Measurements from ENCODE around the gene EBF4. TPM values are rescaled to one million over a fixed set of nuclear protein-coding genes. Genes with fewer than 3 reads are reported as not detected.

EBF4 gene
- total and polyA plus RNA-seq, 7 donors: 0.42 to 1.9 (median 1.2) TPM

DNA sequence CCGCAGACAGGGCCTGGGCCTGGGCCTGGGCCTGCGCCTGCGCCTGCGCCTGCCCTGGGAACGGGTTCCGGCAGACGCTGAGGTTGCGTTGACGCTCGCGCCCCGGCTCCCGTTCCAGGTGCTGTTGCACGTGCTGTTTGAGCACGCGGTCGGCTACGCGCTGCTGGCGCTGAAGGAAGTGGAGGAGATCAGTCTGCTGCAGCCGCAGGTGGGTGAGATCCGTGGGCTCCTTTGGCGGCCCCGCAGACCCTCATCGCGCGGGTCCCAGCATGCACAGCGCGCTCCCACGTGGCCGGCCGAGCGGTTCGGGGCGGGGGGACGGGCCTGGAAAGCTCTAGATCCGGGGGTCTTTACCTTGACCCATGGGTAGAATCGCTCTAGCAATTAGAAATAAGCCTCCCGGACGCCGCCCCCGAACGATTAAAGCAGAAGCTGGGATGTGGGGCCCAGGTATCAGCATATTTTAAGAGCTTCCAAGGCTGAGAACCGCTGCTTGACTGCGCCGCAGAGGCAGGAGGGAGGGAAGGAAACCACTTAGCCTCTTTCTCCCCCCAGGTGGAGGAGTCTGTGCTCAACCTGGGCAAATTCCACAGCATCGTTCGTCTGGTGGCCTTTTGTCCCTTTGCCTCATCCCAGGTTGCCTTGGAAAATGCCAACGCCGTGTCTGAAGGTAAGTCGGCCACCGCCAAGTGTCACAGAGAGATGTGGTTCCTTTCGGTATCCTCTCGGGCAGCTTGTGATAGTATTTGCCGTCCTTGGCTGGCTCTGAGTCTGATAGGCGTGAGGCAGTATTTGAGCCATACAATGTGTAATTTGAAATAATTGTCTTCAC is 39.6 kb upstream of the EBF4 start:
- Histone ChIP-seq H3K36me3 (ENCODE audit: insufficient read depth in 1 of 2, low read depth in 1 of 2) (peaks cover 19 to 46% of the 10 kb centered on the region in 2 donors), H3K9me3 (no peaks in the 10 kb centered on the region), H3K4me1 (peaks cover 18% of the 10 kb centered on the region), H3K27ac (peak overlapping the region; percentile 95), H3K4me3 (peak overlapping the region; percentile 98), H3K27me3 (ENCODE audit: insufficient read depth in 3 of 3, low read length in 2 of 3) (no peaks in the 10 kb centered on the region)
- DNase-seq: peak in 1 of 2 donors; percentile 51
- no peak for TF ChIP-seq CTCF (IDR thresholded peaks at IDR 0.05)
- WGBS, 3 donors: 0 to 1% (median 1%) methylated on average over 46 to 56 of the region's 56 CpGs
- peak; percentile 67 to 72 (median 71) for ATAC-seq
- intact Hi-C loops (cut with DNase I): loop anchor here (5.0 to 10.0 kb wide), 2 partner anchors 126 to 178 kb away; partner anchors contain the start of gene SNRPB (in 1 of the 2)

DNA sequence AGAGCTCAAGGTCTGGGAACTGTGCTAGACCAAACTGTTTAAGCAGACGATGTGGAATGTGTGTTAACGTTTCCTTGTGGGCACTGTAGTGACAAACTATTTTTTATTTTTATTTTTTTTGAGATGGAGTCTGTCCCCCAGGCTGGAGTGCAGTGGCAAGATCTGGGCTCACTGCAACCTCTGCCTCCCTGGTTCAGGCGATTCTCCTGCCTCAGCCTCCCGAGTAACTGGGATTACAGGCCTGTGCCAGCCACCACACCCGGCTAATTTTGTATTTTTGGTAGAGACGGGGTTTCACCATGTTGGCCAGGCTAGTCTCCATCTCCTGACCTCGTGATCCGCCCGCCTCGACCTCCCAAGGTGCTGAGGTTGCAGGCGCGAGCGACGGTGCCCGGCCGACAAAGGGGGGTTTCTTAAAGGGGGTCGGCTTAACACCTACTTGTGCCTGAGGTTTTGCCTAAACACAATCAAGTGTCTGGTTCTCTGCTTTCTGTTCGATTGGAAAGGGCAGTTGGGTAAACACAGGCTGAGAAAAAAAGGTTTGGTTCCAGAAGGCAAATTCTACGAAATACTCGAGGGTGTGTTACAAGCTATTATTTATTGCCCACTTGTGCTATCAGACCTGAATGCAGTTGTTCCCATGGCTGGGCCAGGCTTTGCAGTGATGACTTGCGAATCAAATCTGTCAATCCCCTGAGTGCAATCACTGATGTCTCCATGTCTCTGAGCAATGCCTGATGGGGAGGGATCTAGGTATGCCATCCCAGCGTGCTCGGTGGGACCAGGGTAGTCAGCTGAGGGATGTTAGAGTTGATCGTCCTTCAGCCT is 38.8 kb upstream of the EBF4 start:
- 28 to 36% (median 31%) methylated on average over 24 of the region's 24 CpGs for WGBS, 3 donors
- intact Hi-C loops (cut with DNase I): loop anchor here (5.0 to 10.0 kb wide), 2 partner anchors 126 to 179 kb away; partner anchors contain the start of gene SNRPB (in 1 of the 2)
- H3K36me3 ChIP-seq (ENCODE audit: insufficient read depth in 1 of 2, low read depth in 1 of 2): peaks cover 19 to 55% of the 10 kb centered on the region in 2 donors

DNA sequence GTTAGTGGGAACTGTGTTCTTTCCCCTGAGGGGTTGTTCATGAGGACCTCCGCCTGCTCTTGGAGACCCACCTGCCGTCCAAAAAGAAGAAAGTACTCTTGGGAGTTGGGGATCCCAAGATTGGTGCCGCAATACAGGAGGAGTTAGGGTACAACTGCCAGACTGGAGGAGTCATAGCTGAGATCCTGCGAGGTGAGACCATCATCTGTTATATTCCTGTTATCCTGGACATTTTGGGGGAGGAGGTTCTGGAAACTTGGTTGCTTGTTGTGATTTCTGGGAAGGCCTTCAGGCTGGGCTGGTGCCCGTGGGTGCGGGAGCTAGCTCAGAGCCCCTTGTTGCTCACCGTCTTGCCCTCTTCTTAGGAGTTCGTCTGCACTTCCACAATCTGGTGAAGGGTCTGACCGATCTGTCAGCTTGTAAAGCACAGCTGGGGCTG is 38.2 kb upstream of the EBF4 start:
- peaks cover 18% of the 10 kb centered on the region for H3K4me1 ChIP-seq
- no peak for ATAC-seq
- no peak overlapping the region for H3K27ac ChIP-seq
- 81 to 87% (median 82%) methylated on average over 9 of the region's 9 CpGs for WGBS, 3 donors
- no peaks in the 10 kb centered on the region for H3K27me3 ChIP-seq (ENCODE audit: insufficient read depth in 3 of 3, low read length in 2 of 3)
- DNase-seq: no peak
- H3K9me3 ChIP-seq: no peaks in the 10 kb centered on the region
- intact Hi-C loops (cut with DNase I): loop anchor here (5.0 to 10.0 kb wide), 2 partner anchors 127 to 180 kb away; partner anchors contain the start of gene SNRPB (in 1 of the 2)
- no peak for TF ChIP-seq CTCF (IDR thresholded peaks at IDR 0.05)
- H3K36me3 ChIP-seq (ENCODE audit: insufficient read depth in 1 of 2, low read depth in 1 of 2): peaks cover 19 to 61% of the 10 kb centered on the region in 2 donors
- H3K4me3 ChIP-seq: peak overlapping the region; percentile 98

More for the DNA sequence above, 38.8 kb upstream of the EBF4 start:
- Histone ChIP-seq H3K27ac (peak overlapping the region; percentile 95), H3K4me1 (peaks cover 18% of the 10 kb centered on the region), H3K9me3 (no peaks in the 10 kb centered on the region), H3K27me3 (ENCODE audit: insufficient read depth in 3 of 3, low read length in 2 of 3) (no peaks in the 10 kb centered on the region), H3K4me3 (peak overlapping the region; percentile 98)
- DNase-seq (no peak), ATAC-seq (no peak)
- TF ChIP-seq CTCF (IDR thresholded peaks at IDR 0.05): no peak

GRCh38 chr20:2654831-2655230 is 37.7 kb upstream of the EBF4 start:
- intact Hi-C loops (cut with DNase I): loop anchor here (5.0 to 10.0 kb wide), 2 partner anchors 128 to 180 kb away; partner anchors contain the start of gene SNRPB (in 1 of the 2)
- Histone ChIP-seq H3K9me3 (no peaks in the 10 kb centered on the region), H3K36me3 (ENCODE audit: insufficient read depth in 1 of 2, low read depth in 1 of 2) (peaks cover 23 to 65% of the 10 kb centered on the region in 2 donors), H3K4me1 (peaks cover 18% of the 10 kb centered on the region), H3K27me3 (ENCODE audit: insufficient read depth in 3 of 3, low read length in 2 of 3) (no peaks in the 10 kb centered on the region), H3K4me3 (no peak overlapping the region), H3K27ac (no peak overlapping the region)
- TF ChIP-seq CTCF (IDR thresholded peaks at IDR 0.05): no peak
- no peak for ATAC-seq
- WGBS, 3 donors: 86 to 89% (median 87%) methylated on average over 3 of the region's 3 CpGs
- no peak for DNase-seq
